Activated CD4-positive, alpha-beta T cell treated with anti-CD3 and anti-CD28 coated beads, Interleukin-2, amount 10 ng/mL, durations not matched to agents 7 days and 5 days (primary cell): ENCODE results near the gene SRXN1. TPM values are rescaled to one million over a fixed set of nuclear protein-coding genes. Genes with fewer than 3 reads are reported as not detected.
A peak's percentile ranks its signal among the peaks of the same experiment; 100 is the strongest.
"Not testable (repeated sequence)": the region's sequence is repeated elsewhere in the genome, so short reads cannot be mapped to it uniquely, and the experiment has no call there.

Experiments used
- CTCF ChIA-PET: fragments of 350-600 bp; sonication (Branson Sonifier 250); formaldehyde crosslinking; loops from one replicate; lab custom pipeline; 2021; ENCODE audit warnings: antibody characterized with exemption; lab: Charles Lee
- POLR2A ChIA-PET: fragments of 350-600 bp; sonication (Branson Sonifier 250); formaldehyde crosslinking; loops from one replicate; lab custom pipeline; 2021; ENCODE audit warnings: antibody characterized with exemption; lab: Charles Lee
- DNase-seq: peaks from one replicate; pipeline ENCODE4 v3.0.0-alpha.2; 2020
- H3K27ac Mint-ChIP-seq: one replicate; pipeline ENCODE4 v1.8.0; 2021; ENCODE audit warnings: mild to moderate bottlenecking, moderate library complexity, mixed read lengths
- H3K27me3 Mint-ChIP-seq: one replicate; pipeline ENCODE4 v1.8.0; 2021; ENCODE audit warnings: mixed read lengths
- H3K36me3 Mint-ChIP-seq: one replicate; pipeline ENCODE4 v1.8.0; 2021; ENCODE audit warnings: low read depth, mixed read lengths
- H3K4me1 Mint-ChIP-seq: one replicate; pipeline ENCODE4 v1.8.0; 2021; ENCODE audit warnings: mixed read lengths
- H3K4me3 Mint-ChIP-seq: one replicate; pipeline ENCODE4 v1.8.0; 2021; ENCODE audit warnings: mild to moderate bottlenecking, moderate library complexity, mixed read lengths
- H3K9me3 Mint-ChIP-seq: one replicate; pipeline ENCODE4 v1.8.0; 2021; ENCODE audit warnings: mixed read lengths
- total RNA-seq, 2 experiments: library from RNA; stranded (reverse); gene quantifications; one replicate each; pipeline ENCODE4 v1.2.3, GENCODE V29; 2021

The SRXN1 gene
- total RNA-seq, 2 experiments from 2014 or later, result 11.5 to 12.9 TPM

DNA sequence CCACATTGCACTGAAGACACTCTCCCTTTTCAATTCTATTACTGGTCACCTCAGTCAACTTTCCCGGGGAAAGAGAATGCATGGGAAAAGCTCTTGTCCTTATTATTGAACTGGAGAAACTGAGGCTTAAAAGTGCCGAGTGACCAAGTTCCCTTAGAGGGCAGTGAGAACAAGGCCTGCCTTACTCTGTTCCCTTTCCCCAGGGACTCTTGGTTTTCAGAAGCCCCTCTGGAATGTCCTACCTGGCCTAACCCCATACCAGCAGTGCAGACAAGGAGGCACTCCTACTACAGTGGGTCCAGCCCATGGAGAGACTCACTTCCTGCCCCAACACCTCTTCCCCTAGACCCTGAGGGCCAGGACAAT is 6.1 kb downstream of the SRXN1 start:
- peaks cover 16% of the 10 kb centered on the region for H3K27me3 Mint-ChIP-seq
- H3K36me3 Mint-ChIP-seq, result peaks cover 26% of the 10 kb centered on the region
- H3K9me3 Mint-ChIP-seq, result no peaks in the 10 kb centered on the region
- peaks cover 29% of the 10 kb centered on the region for H3K4me1 Mint-ChIP-seq
- ChIA-PET POLR2A (no interaction called here), CTCF (interaction anchor here (1.4 to 2.1 kb wide), 2 partner anchors 29 to 301 kb away, joined by 3 to 6 read pairs; no protein-coding TSS in a partner anchor)
- no peak for DNase-seq
- H3K4me3 Mint-ChIP-seq, result no peak overlapping the region
- H3K27ac Mint-ChIP-seq, result no peak overlapping the region

- no peaks in the 10 kb centered on the region for H3K9me3 Mint-ChIP-seq
- ChIA-PET POLR2A (interaction anchor here (0.6 kb wide), 1 partner anchor 46 kb away, joined by 3 read pairs; no protein-coding TSS in a partner anchor), CTCF (interaction anchor here (0.6 to 2.3 kb wide), 19 partner anchors 9 to 326 kb away, joined by 3 to 10 read pairs (median 4); partner anchors contain the start of gene CSNK2A1)
- H3K4me1 Mint-ChIP-seq, result peaks cover 25% of the 10 kb centered on the region
- no peak overlapping the region for H3K4me3 Mint-ChIP-seq
- DNase-seq, result no peak
- no peak overlapping the region for H3K27ac Mint-ChIP-seq
- peaks cover 18% of the 10 kb centered on the region for H3K27me3 Mint-ChIP-seq
- H3K36me3 Mint-ChIP-seq, result peaks cover 26% of the 10 kb centered on the region
Measured at GRCh38 chr20:646107-646867, 6.7 kb downstream of the SRXN1 start.

DNA sequence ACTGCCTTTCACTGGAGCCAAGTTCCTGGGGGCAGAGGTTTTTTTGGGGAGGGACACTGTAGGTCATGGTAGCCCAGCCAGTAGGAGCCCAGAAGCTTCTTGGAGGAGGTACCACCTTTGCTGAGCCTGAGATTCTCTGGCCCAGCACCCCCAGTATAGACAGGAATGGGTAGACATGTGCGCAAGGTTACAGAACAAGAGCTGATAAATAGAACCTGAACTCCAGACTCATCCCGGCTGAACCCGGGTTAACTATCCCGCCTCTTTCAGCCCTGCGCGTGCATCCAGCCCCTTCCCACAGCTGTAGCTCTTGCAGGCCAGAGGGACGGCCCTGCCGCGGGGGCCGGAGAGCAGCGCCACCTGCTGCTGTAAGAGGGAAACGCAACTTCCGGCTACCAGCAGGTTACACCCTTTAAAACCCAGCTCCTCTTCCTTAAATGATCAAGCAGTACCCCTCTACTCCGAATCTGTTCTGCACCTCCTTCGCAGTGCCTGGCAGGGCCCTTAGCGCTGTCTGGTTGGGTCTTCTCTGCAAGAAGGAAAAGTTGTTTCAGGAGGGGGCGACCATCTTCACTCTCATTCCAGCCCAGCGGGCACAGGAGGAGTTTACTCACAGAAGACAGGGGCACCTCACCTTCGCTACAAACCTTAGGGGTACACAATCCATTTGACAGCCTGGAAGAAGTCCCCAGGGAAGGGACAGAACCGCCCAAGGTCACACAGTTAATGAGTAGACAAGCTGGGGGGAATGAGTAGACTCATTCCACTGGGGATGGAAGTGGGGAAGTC is 7.5 kb downstream of the SRXN1 start:
- ChIA-PET POLR2A (interaction anchor here (0.6 kb wide), 1 partner anchor 45 kb away, joined by 3 read pairs; no protein-coding TSS in a partner anchor), CTCF (interaction anchor here (0.6 to 2.3 kb wide), 20 partner anchors 8 to 341 kb away, joined by 3 to 10 read pairs (median 4); partner anchors contain the start of gene CSNK2A1)
- Mint-ChIP-seq H3K9me3 (no peaks in the 10 kb centered on the region), H3K4me3 (no peak overlapping the region), H3K27me3 (peaks cover 21% of the 10 kb centered on the region), H3K36me3 (peaks cover 23% of the 10 kb centered on the region), H3K27ac (peak overlapping the region; percentile 36), H3K4me1 (peaks cover 18% of the 10 kb centered on the region)
- peak; percentile 70 for DNase-seq

- H3K4me3 Mint-ChIP-seq, result no peak overlapping the region
- no peak overlapping the region for H3K27ac Mint-ChIP-seq
- POLR2A ChIA-PET, result no interaction called here
- no peak for DNase-seq
- peaks cover 21% of the 10 kb centered on the region for H3K36me3 Mint-ChIP-seq
- no peaks in the 10 kb centered on the region for H3K9me3 Mint-ChIP-seq
- peaks cover 14% of the 10 kb centered on the region for H3K4me1 Mint-ChIP-seq
- H3K27me3 Mint-ChIP-seq, result peaks cover 24% of the 10 kb centered on the region
- CTCF ChIA-PET, result interaction anchor here (0.9 to 2.3 kb wide), 16 partner anchors 7 to 341 kb away, joined by 3 to 10 read pairs (median 4); partner anchors contain the start of gene CSNK2A1
Measured at GRCh38 chr20:644692-645317, 8.2 kb downstream of the SRXN1 start.

DNA sequence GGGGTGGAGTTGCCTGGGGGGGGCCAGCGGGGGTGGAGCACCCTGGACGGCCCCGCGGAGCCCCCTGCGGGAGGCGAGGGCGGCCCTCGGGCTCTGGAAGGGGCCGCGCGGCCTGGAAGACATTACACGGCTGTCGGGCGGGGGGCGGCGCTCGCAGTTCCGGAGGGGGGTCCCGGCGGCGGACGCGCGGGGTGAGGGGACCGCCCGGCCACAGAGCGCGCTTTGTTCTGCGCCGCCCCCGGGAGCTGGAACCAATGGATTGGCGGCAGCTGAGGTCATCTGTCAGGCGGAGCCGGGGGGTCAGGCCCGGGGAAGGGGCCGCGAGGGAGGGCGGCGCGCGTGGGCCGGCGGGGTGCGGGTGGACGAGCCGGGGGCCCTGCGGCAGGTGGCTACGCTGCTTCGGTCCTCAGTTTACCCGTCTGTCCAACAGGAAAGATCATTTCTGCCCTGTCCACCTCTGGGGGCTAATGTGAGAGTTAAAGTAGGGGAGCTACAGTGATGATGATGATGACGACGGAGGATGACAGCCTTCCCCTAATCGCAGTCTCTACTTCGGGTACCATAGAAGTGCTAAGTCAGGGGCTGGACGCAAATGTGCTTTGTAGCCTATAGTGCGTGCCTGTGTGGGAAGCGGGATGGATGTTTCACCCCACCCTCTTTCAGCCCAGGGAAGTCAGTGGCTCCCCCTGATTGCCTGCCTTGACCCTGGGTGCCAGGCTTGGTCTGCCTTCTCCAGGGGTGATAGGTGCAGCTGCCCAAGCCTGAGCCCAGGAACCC is 10.4 kb downstream of the SRXN1 start:
- no peak overlapping the region for H3K4me3 Mint-ChIP-seq
- H3K9me3 Mint-ChIP-seq, result no peaks in the 10 kb centered on the region
- peaks cover 25% of the 10 kb centered on the region for H3K27me3 Mint-ChIP-seq
- H3K27ac Mint-ChIP-seq, result no peak overlapping the region
- H3K4me1 Mint-ChIP-seq, result peaks cover 14% of the 10 kb centered on the region
- H3K36me3 Mint-ChIP-seq, result peaks cover 5% of the 10 kb centered on the region
- ChIA-PET POLR2A (no interaction called here), CTCF (no interaction called here)
- DNase-seq, result no peak

DNA sequence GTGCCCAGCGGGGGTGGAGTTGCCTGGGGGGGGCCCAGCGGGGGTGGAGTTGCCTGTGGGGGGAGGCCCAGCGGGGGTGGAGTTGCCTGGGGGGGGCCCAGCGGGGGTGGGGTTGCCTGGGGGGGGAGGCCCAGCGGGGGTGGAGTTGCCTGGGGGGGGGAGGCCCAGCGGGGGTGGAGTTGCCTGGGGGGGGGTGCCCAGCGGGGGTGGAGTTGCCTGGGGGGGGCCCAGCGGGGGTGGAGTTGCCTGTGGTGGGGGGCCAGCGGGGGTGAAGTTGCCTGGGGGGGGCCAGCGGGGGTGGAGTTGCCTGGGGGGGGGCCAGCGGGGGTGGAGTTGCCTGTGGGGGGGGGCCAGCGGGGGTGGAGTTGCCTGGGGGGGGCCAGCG is 11.0 kb downstream of the SRXN1 start:
- DNase-seq, CTCF ChIA-PET, H3K4me3 Mint-ChIP-seq, H3K36me3 Mint-ChIP-seq, H3K27ac Mint-ChIP-seq, H3K9me3 Mint-ChIP-seq: not testable (repeated sequence)
- Mint-ChIP-seq H3K4me1 (peaks cover 14% of the 10 kb centered on the region), H3K27me3 (peaks cover 28% of the 10 kb centered on the region)
- POLR2A ChIA-PET, result interaction anchor here (0.6 kb wide), 1 partner anchor 24 kb away, joined by 3 read pairs; no protein-coding TSS in a partner anchor

DNA sequence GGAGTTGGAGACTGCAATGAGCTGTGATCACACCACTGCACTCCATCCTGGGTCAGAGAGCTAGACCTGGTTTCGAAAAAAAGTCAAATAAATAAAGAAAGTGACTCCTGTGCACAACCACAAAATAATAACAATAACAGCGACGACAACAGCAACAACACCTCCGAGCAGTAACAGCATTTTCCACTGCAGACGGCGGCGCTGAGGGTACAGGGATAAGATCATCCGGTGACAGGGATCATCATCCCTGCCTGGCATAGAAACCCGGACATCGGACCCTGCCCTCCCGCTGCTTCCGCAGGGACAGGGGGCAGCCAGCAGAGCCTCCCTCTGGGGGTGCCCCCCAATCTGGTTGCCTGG is 11.5 kb downstream of the SRXN1 start:
- no peaks in the 10 kb centered on the region for H3K36me3 Mint-ChIP-seq
- peaks cover 14% of the 10 kb centered on the region for H3K4me1 Mint-ChIP-seq
- DNase-seq, result no peak
- no peak overlapping the region for H3K27ac Mint-ChIP-seq
- POLR2A ChIA-PET, result interaction anchor here (0.6 kb wide), 1 partner anchor 24 kb away, joined by 3 read pairs; no protein-coding TSS in a partner anchor
- H3K4me3 Mint-ChIP-seq, result no peak overlapping the region
- H3K9me3 Mint-ChIP-seq, result no peaks in the 10 kb centered on the region
- CTCF ChIA-PET, result no interaction called here
- H3K27me3 Mint-ChIP-seq, result peaks cover 28% of the 10 kb centered on the region

GRCh38 chr20:640674-641515 is 12.1 kb downstream of the SRXN1 start:
- peaks cover 12% of the 10 kb centered on the region for H3K4me1 Mint-ChIP-seq
- CTCF ChIA-PET, result interaction anchor here (1.8 kb wide), 1 partner anchor 11 kb away, joined by 4 read pairs; no protein-coding TSS in a partner anchor
- H3K27me3 Mint-ChIP-seq, result peaks cover 31% of the 10 kb centered on the region
- POLR2A ChIA-PET, result interaction anchor here (0.6 kb wide), 1 partner anchor 23 kb away, joined by 3 read pairs; no protein-coding TSS in a partner anchor
- H3K36me3 Mint-ChIP-seq, result no peaks in the 10 kb centered on the region
- DNase-seq, result no peak
- H3K27ac Mint-ChIP-seq, result no peak overlapping the region
- H3K4me3 Mint-ChIP-seq, result no peak overlapping the region
- H3K9me3 Mint-ChIP-seq, result no peaks in the 10 kb centered on the region

DNA sequence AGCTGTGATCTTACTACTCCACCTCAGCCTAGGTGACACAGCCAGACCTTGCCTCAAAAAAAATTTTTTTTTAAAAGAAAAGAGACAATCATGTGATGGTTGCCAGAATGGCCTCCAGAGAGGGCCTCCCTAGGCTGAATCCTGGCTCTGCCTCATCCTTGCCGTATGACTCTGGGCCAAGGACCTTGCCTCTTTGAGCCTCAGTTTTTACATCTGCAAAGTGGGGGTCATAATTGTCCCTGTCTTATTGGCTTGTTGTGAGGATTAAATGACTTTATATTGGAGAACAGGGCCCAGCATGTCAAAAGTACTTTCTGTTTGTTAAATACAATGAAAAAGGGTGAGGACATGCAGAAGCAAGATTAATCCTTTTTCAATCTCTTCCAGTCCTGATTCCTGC is 14.4 kb downstream of the SRXN1 start:
- Mint-ChIP-seq H3K4me1 (peaks cover 4% of the 10 kb centered on the region), H3K27me3 (peaks cover 25% of the 10 kb centered on the region), H3K27ac (no peak overlapping the region), H3K4me3 (no peak overlapping the region), H3K9me3 (no peaks in the 10 kb centered on the region), H3K36me3 (no peaks in the 10 kb centered on the region)
- CTCF ChIA-PET, result no interaction called here
- POLR2A ChIA-PET, result no interaction called here
- DNase-seq, result no peak

DNA sequence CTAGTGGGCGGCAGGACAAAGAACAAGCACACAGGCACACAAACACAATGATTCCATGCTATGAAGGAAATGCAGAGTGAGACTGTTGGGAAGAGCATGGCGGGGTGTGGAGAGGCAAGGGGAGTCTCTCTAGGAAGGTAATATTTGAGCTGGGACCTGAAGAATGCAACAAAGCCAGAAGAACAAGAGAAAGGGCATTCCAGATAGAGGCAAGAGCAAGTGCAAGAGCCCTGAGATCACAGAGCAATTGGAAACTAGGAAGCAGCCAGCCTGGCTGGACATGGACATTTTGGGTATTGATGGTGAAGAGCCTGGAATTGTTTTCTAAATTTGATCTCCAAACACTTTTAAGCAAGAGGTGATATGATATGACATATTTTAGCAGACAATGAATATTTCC is 15.4 kb downstream of the SRXN1 start:
- ChIA-PET POLR2A (no interaction called here), CTCF (interaction anchor here (1.6 kb wide), 1 partner anchor 8 kb away, joined by 4 read pairs; no protein-coding TSS in a partner anchor)
- H3K27me3 Mint-ChIP-seq, result peaks cover 16% of the 10 kb centered on the region
- H3K4me3 Mint-ChIP-seq, result no peak overlapping the region
- peak overlapping the region; percentile 15 for H3K27ac Mint-ChIP-seq
- H3K4me1 Mint-ChIP-seq, result peaks cover 2% of the 10 kb centered on the region
- DNase-seq, result no peak
- H3K9me3 Mint-ChIP-seq, result no peaks in the 10 kb centered on the region
- H3K36me3 Mint-ChIP-seq, result no peaks in the 10 kb centered on the region

DNA sequence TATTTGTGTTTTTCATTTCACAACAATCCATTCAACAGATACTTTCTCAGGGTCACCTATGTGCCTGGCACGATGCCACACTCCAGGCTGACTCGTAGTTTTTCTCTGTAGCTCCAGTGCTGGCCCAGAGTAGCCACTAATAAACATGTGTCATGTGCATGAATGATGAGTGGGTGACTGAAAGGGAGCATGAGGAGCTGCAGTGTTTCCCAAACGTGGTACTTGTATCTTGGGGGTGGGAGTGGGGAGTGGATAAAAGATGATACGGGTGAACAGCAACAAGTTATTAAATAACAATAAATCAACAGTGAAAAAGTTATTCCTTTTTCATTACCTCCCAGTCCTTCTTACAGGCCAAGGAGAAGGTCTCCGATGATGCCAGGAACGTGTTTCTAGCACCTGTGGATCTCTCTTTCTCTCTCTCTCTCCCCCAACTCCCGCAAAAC is 17.1 kb downstream of the SRXN1 start:
- H3K4me1 Mint-ChIP-seq, result no peaks in the 10 kb centered on the region
- H3K4me3 Mint-ChIP-seq, result no peak overlapping the region

More for the DNA sequence above, 17.1 kb downstream of the SRXN1 start:
- DNase-seq, result no peak
- H3K27me3 Mint-ChIP-seq, result peaks cover 12% of the 10 kb centered on the region
- POLR2A ChIA-PET, result no interaction called here
- no peaks in the 10 kb centered on the region for H3K9me3 Mint-ChIP-seq
- CTCF ChIA-PET, result no interaction called here
- no peak overlapping the region for H3K27ac Mint-ChIP-seq
- no peaks in the 10 kb centered on the region for H3K36me3 Mint-ChIP-seq
